H1 (cell line): ENCODE data around the gene RETREG3. TPM values are rescaled to one million over a fixed set of nuclear protein-coding genes. Genes with fewer than 3 reads are reported as not detected.

Source experiments
- CTCF ChIA-PET: fragments of 300-600 bp; sonication (Branson Sonifier 250); formaldehyde crosslinking; loops from one replicate; lab custom pipeline; 2021; ENCODE audit not compliant: partially characterized antibody; lab: Charles Lee
- POLR2A ChIA-PET: fragments of 300-600 bp; sonication (Branson Sonifier 250); formaldehyde crosslinking; loops from one replicate; lab custom pipeline; 2021; ENCODE audit warnings: inconsistent platforms; ENCODE audit not compliant: partially characterized antibody; lab: Charles Lee
- DNase-seq, 2 experiments: peaks; one replicate each; pipeline versions ENCODE4 v3.0.0 to v3.0.0-alpha.2; 2010 to 2022; ENCODE audit warnings: low spot score in 2 of 2, low read depth in 1 of 2, mixed read lengths in 1 of 2
- FAIRE-seq: peaks from 2 replicates; lab custom pipeline; 2011; peaks lifted over from hg19 to GRCh38; lab: Jason Lieb, UNC
- H2AFZ ChIP-seq: 2 replicates; pipeline ENCODE4 v1.8.1; 2012; ENCODE audit warnings: low read length, inconsistent platforms
- H2AK5ac ChIP-seq: 2 replicates; pipeline ENCODE4 v1.6.1; 2013; ENCODE audit warnings: low read depth, low read length
- H2BK120ac ChIP-seq: replicated peaks from 2 replicates; pipeline ENCODE3; 2013; ENCODE audit warnings: low read depth, low read length, inconsistent platforms
- H2BK12ac ChIP-seq: 2 replicates; pipeline ENCODE4 v1.6.1; 2013; ENCODE audit warnings: low read depth, low read length
- H2BK15ac ChIP-seq: 2 replicates; pipeline ENCODE4 v1.6.1; 2013; ENCODE audit warnings: low read length
- H2BK20ac ChIP-seq: 2 replicates; pipeline ENCODE4 v1.6.1; 2013; ENCODE audit warnings: low read length
- H2BK5ac ChIP-seq: 2 replicates; pipeline ENCODE4 v1.6.1; 2013; ENCODE audit warnings: low read depth, low read length
- H3K14ac ChIP-seq: 2 replicates; pipeline ENCODE4 v1.6.1; 2013; ENCODE audit warnings: inconsistent platforms; ENCODE audit not compliant: insufficient read length
- H3K18ac ChIP-seq: 2 replicates; pipeline ENCODE4 v1.6.1; 2013; ENCODE audit warnings: low read length; ENCODE audit errors: extremely low read depth
- H3K23ac ChIP-seq: 2 replicates; pipeline ENCODE4 v1.6.1; 2013; ENCODE audit warnings: inconsistent platforms; ENCODE audit not compliant: insufficient read length
- H3K23me2 ChIP-seq: 2 replicates; pipeline ENCODE4 v1.6.1; 2013; ENCODE audit warnings: low read depth, low read length
- H3K27ac ChIP-seq: 2 replicates; pipeline ENCODE4 v1.6.1; 2011; ENCODE audit warnings: low read depth, low read length, inconsistent platforms
- H3K27me3 ChIP-seq, 4 experiments: replicated peaks in 1 of 4; 1 replicate in 1 of 4; 2 replicates in 3 of 4; pipeline versions ENCODE4 v1.6.1 to v1.8.1; 2011 to 2013; ENCODE audit warnings: low read length in 3 of 4, mild to moderate bottlenecking in 3 of 4, inconsistent platforms in 2 of 4, mixed read lengths in 2 of 4, moderate library complexity in 1 of 4; ENCODE audit not compliant: control insufficient read depth in 3 of 4, insufficient read depth in 3 of 4; ENCODE audit errors: extremely low read depth in 1 of 4
- H3K36me3 ChIP-seq, 4 experiments: 2 replicates each; pipeline versions ENCODE4 v1.6.1 to v1.8.1; 2011 to 2013; ENCODE audit warnings: mild to moderate bottlenecking in 4 of 4, low read length in 3 of 4, moderate library complexity in 2 of 4, control low read depth in 1 of 4, inconsistent platforms in 1 of 4; ENCODE audit not compliant: insufficient read depth in 4 of 4, control insufficient read depth in 2 of 4
- H3K4ac ChIP-seq: replicated peaks from 2 replicates; pipeline ENCODE3; 2013; ENCODE audit warnings: low read length, low read depth, mixed read lengths, inconsistent platforms; ENCODE audit not compliant: insufficient read length
- H3K4me1 ChIP-seq, 4 experiments: replicated peaks in 1 of 4; 1 replicate in 1 of 4; 2 replicates in 3 of 4; pipeline versions ENCODE4 v1.6.1 to v1.8.1; 2011 to 2013; ENCODE audit warnings: low read length in 3 of 4, inconsistent platforms in 2 of 4, mixed read lengths in 1 of 4; ENCODE audit not compliant: insufficient read depth in 4 of 4, control insufficient read depth in 3 of 4
- H3K4me2 ChIP-seq, 2 experiments: 2 replicates each; pipeline versions ENCODE4 v1.6.1 to v1.8.1; 2011 to 2013; ENCODE audit warnings: low read depth in 2 of 2, low read length in 2 of 2, control low read depth in 1 of 2, inconsistent platforms in 1 of 2, mild to moderate bottlenecking in 1 of 2; ENCODE audit not compliant: insufficient read depth in 1 of 2
- H3K4me3 ChIP-seq, 4 experiments: fragments of 200-600, 300-600 bp in 1 of 4; sonication (generic), shearing (Covaris generic), sonication (Bioruptor Twin) in 1 of 4; 2 replicates each; pipeline versions ENCODE4 v1.5.1 to v1.8.1; 2011 to 2016; ENCODE audit warnings: low read length in 4 of 4, low read depth in 3 of 4, control low read depth in 2 of 4, inconsistent platforms in 2 of 4, mild to moderate bottlenecking in 2 of 4, mixed read lengths in 1 of 4, moderate library complexity in 1 of 4; ENCODE audit not compliant: insufficient read depth in 2 of 4; ENCODE audit errors: extremely low read depth in 1 of 4
- H3K56ac ChIP-seq: replicated peaks from 2 replicates; pipeline ENCODE3; 2013; ENCODE audit warnings: low read depth, mild to moderate bottlenecking, mixed read lengths, low read length, inconsistent platforms; ENCODE audit not compliant: insufficient read length
- H3K79me1 ChIP-seq: 2 replicates; pipeline ENCODE4 v1.6.1; 2013; ENCODE audit warnings: low read depth, low read length, control low read depth
- H3K79me2 ChIP-seq, 2 experiments: 2 replicates each; pipeline versions ENCODE4 v1.6.1 to v1.8.1; 2012 to 2013; ENCODE audit warnings: low read length in 2 of 2, mild to moderate bottlenecking in 2 of 2, inconsistent platforms in 1 of 2; ENCODE audit not compliant: insufficient read depth in 2 of 2, control insufficient read depth in 1 of 2
- H3K9ac ChIP-seq, 4 experiments: replicated peaks in 1 of 4; 1 replicate in 1 of 4; 2 replicates in 3 of 4; pipeline versions ENCODE4 v1.6.1 to v1.8.1; 2011 to 2013; ENCODE audit warnings: low read depth in 3 of 4, low read length in 3 of 4, control low read depth in 2 of 4, mild to moderate bottlenecking in 2 of 4, moderate library complexity in 2 of 4, inconsistent platforms in 1 of 4; ENCODE audit errors: extremely low read depth in 1 of 4
- H3K9me3 ChIP-seq, 2 experiments: 2 replicates each; pipeline versions ENCODE4 v1.6.1 to v1.8.1; 2012 to 2013; ENCODE audit warnings: mild to moderate bottlenecking in 2 of 2, moderate library complexity in 2 of 2, control low read depth in 1 of 2, inconsistent platforms in 1 of 2, low read depth in 1 of 2, low read length in 1 of 2, mixed read lengths in 1 of 2; ENCODE audit not compliant: insufficient read depth in 2 of 2
- H4K20me1 ChIP-seq, 2 experiments: replicated peaks in 1 of 2; 2 replicates each; pipeline versions ENCODE3 to v1.8.1; 2011 to 2013; ENCODE audit warnings: inconsistent platforms in 2 of 2, low read length in 2 of 2, mild to moderate bottlenecking in 1 of 2; ENCODE audit not compliant: insufficient read depth in 2 of 2, control insufficient read depth in 1 of 2
- H4K5ac ChIP-seq: 2 replicates; pipeline ENCODE4 v1.6.1; 2013; ENCODE audit warnings: low read length, low read depth, mixed read lengths, inconsistent platforms; ENCODE audit not compliant: insufficient read length
- H4K8ac ChIP-seq: 2 replicates; pipeline ENCODE4 v1.8.0; 2013; ENCODE audit warnings: mild to moderate bottlenecking, moderate library complexity, low read length, inconsistent platforms; ENCODE audit not compliant: insufficient read depth; ENCODE audit errors: extremely low read depth
- H4K91ac ChIP-seq: replicated peaks from 2 replicates; pipeline ENCODE3; 2013; ENCODE audit warnings: low read length, mixed read lengths, inconsistent platforms; ENCODE audit not compliant: insufficient read length
- ATF2 ChIP-seq: IDR thresholded peaks from 2 replicates; pipeline ENCODE4 v1.6.1; 2012; ENCODE audit warnings: low read length, inconsistent platforms
- CTBP2 ChIP-seq: IDR thresholded peaks from 2 replicates; pipeline ENCODE4 v1.7.0; 2011; ENCODE audit warnings: borderline replicate concordance, mild to moderate bottlenecking, moderate library complexity, mixed read lengths, low read length; ENCODE audit not compliant: insufficient read depth, insufficient read length
- HDAC2 ChIP-seq, 2 experiments: fragments of 300-600 bp in 1 of 2; sonication (generic) in 1 of 2; IDR thresholded peaks; 2 replicates each; pipeline ENCODE4 v1.6.1; 2011 to 2012; ENCODE audit warnings: low read depth in 2 of 2, low read length in 2 of 2, mild to moderate bottlenecking in 2 of 2, moderate library complexity in 2 of 2, borderline replicate concordance in 1 of 2, inconsistent platforms in 1 of 2
- RAD21 ChIP-seq, 2 experiments: IDR thresholded peaks in 1 of 2; conservative IDR thresholded peaks in 1 of 2; 2 replicates each; pipeline ENCODE4 v1.6.1; 2011; ENCODE audit warnings: low read depth in 2 of 2, low read length in 2 of 2, improper control_type of control experiment in 1 of 2, inconsistent platforms in 1 of 2, mild to moderate bottlenecking in 1 of 2, moderate library complexity in 1 of 2
- SIRT6 ChIP-seq: IDR thresholded peaks from one replicate; pipeline ENCODE4 v1.7.1; 2012; ENCODE audit warnings: low read length, inconsistent platforms
- SRF ChIP-seq: IDR thresholded peaks from 2 replicates; pipeline ENCODE4 v1.6.1; 2011; ENCODE audit warnings: mild to moderate bottlenecking, low read depth, low read length, moderate library complexity
- TAF1 ChIP-seq: IDR thresholded peaks from 2 replicates; pipeline ENCODE4 v1.6.1; 2011; ENCODE audit warnings: mild to moderate bottlenecking, low read depth, low read length
- USF2 ChIP-seq: IDR thresholded peaks from 2 replicates; pipeline ENCODE4 v1.6.1; 2011; ENCODE audit warnings: low read length, improper control_type of control experiment
- WGBS, 2 experiments: shearing (Covaris generic) in 1 of 2; methylation state at CpG; one replicate each; pipeline versions ENCODE4 v1.1.6 to v1.1.7; 2013 to 2015; ENCODE audit warnings: low lambda C conversion rate in 2 of 2, mixed read lengths in 2 of 2, inconsistent platforms in 1 of 2, low coverage in 1 of 2, missing lambda C conversion rate in 1 of 2; ENCODE audit not compliant: insufficient replicate concordance in 2 of 2, insufficient coverage in 1 of 2, insufficient read length in 1 of 2; ENCODE audit errors: extremely low coverage in 1 of 2, missing lambda C conversion rate in 1 of 2; 5-methylcytosine and 5-hydroxymethylcytosine counted together
- polyA plus RNA-seq, 7 experiments: library from polyadenylated mRNA; depleted of rRNA in 3 of 7; stranded (reverse) in 5 of 7; unstranded in 2 of 7; fragments of >200 nt in 5 of 7; fragments of 200-250 nt in 2 of 7; gene quantifications; 1 replicate in 5 of 7; 2 replicates in 1 of 7; 4 replicates in 1 of 7; pipeline versions ENCODE4 v1.2.1 to v1.2.3, GENCODE V29; 2011 to 2013; ENCODE audit warnings: missing spikeins in 2 of 7, mixed read lengths in 2 of 7
- total RNA-seq: library from RNA; stranded (reverse); fragmentation: NEBNext Ultra II Directional; extraction: Animal tissue kit (Norgen Biotek cat#: 25700); gene quantifications from 2 replicates; pipeline ENCODE4 v1.2.1, GENCODE V29; 2021

Gene RETREG3
- total and polyA plus RNA-seq, 2 of the 8 experiments (the other 6 are each of a cell fraction or from before 2014, with no cell fraction given) = 23.7 to 42.6 TPM

- H3K27ac ChIP-seq = no peak overlapping the region
- no peak overlapping the region for H2BK15ac ChIP-seq
- no peak overlapping the region for H2BK120ac ChIP-seq
- no peak overlapping the region for H3K4ac ChIP-seq
- H3K4me3 ChIP-seq = no peak overlapping the region
- H2AFZ ChIP-seq = no peak overlapping the region
- H3K36me3 ChIP-seq = peaks cover 0 to 5% (median under 1%) of the 10 kb centered on the region in 4 experiments; a peak in 1 of 8 replicates
- H3K9ac ChIP-seq = no peak overlapping the region
- peaks cover 2% of the 10 kb centered on the region; the same call in 1 of the 2 replicates for H3K79me1 ChIP-seq
- no peak overlapping the region for H3K23ac ChIP-seq
- H2BK12ac ChIP-seq = no peak overlapping the region
- ChIA-PET CTCF (interaction anchor here (0.6 to 3.0 kb wide), 7 partner anchors 12 to 211 kb away, joined by 3 to 13 read pairs (median 3); partner anchors contain the start of genes PSMC3IP and RETREG3), POLR2A (interaction anchor here (1.0 to 1.8 kb wide), 3 partner anchors 10 to 167 kb away, joined by 3 to 5 read pairs (median 4); partner anchors contain the start of gene PSMC3IP)
- peaks cover 0 to 20% of the 10 kb centered on the region in 2 experiments; a peak in 2 of 4 replicates for H3K79me2 ChIP-seq
- DNase-seq (no peak), FAIRE-seq (no peak)
- no peak overlapping the region for H3K18ac ChIP-seq
- no peaks in the 10 kb centered on the region for H3K23me2 ChIP-seq
- peaks cover 0 to 1% of the 10 kb centered on the region in 2 experiments for H4K20me1 ChIP-seq
- no peak overlapping the region for H3K14ac ChIP-seq
- no peak overlapping the region for H2BK5ac ChIP-seq
- 94% methylated on average over 3 of the region's 3 CpGs; no CpG with 5 or more reads in 1 of the 2 experiments for WGBS, 2 experiments
- no peaks in the 10 kb centered on the region for H3K4me1 ChIP-seq
- no peak overlapping the region for H4K91ac ChIP-seq
- no peaks in the 10 kb centered on the region for H3K27me3 ChIP-seq
- TF ChIP-seq HDAC2 (IDR thresholded peaks at IDR 0.05; ENCODE audit: borderline replicate concordance in 1 of 2, low read depth in 2 of 2, low read length in 2 of 2) (no peak), CTBP2 (no peak), RAD21 (IDR thresholded peaks at IDR 0.05 in 1 of 2, conservative IDR thresholded peaks at IDR 0.05 in 1 of 2; ENCODE audit: low read depth in 2 of 2, low read length in 2 of 2) (no peak), TAF1 (no peak), SRF (no peak), ATF2 (no peak), USF2 (no peak), SIRT6 (no peak)
- no peak overlapping the region for H4K5ac ChIP-seq
- H3K4me2 ChIP-seq = no peak overlapping the region
- H2BK20ac ChIP-seq = no peak overlapping the region
- H2AK5ac ChIP-seq = no peak overlapping the region
- no peaks in the 10 kb centered on the region for H3K9me3 ChIP-seq
- no peak overlapping the region for H3K56ac ChIP-seq
- no peak overlapping the region for H4K8ac ChIP-seq
These were observed 12.8 kb downstream of the RETREG3 start for GRCh38 chr17:42596386-42596785.
